Kidney epithelial cell (primary cell): ENCODE data around the gene LIN7C. TPM values are rescaled to one million over a fixed set of nuclear protein-coding genes. Genes with fewer than 3 reads are reported as not detected.

Experiments used
- DNase-seq: peaks from one replicate; pipeline ENCODE4 v3.0.0-alpha.2; 2010; ENCODE audit warnings: low read depth
- H3K27me3 ChIP-seq: 2 replicates; pipeline ENCODE4 v1.6.0; 2011; ENCODE audit warnings: low read length; ENCODE audit not compliant: control insufficient read depth, insufficient read depth
- H3K36me3 ChIP-seq: 2 replicates; pipeline ENCODE4 v1.5.1; 2011; ENCODE audit warnings: low read length; ENCODE audit not compliant: control insufficient read depth, insufficient read depth
- H3K4me3 ChIP-seq: 2 replicates; pipeline ENCODE4 v1.5.1; 2011; ENCODE audit warnings: low read depth, mild to moderate bottlenecking, control low read depth, low read length
- total RNA-seq: library from RNA; depleted of rRNA; stranded (reverse); fragments of >200 nt; gene quantifications from 2 replicates; pipeline ENCODE4 v1.2.3, GENCODE V29; 2015
- TF ChIP-seq, protein P1 (sequence below): IDR thresholded peaks from 2 replicates; pipeline ENCODE4 v1.5.1; 2011; ENCODE audit warnings: mild to moderate bottlenecking, moderate library complexity, low read length, control low read depth, inconsistent platforms; ENCODE audit not compliant: insufficient read depth, poor library complexity, severe bottlenecking

LIN7C gene
- total RNA-seq, 1 donor from 2014 or later = 41.4 TPM

DNA sequence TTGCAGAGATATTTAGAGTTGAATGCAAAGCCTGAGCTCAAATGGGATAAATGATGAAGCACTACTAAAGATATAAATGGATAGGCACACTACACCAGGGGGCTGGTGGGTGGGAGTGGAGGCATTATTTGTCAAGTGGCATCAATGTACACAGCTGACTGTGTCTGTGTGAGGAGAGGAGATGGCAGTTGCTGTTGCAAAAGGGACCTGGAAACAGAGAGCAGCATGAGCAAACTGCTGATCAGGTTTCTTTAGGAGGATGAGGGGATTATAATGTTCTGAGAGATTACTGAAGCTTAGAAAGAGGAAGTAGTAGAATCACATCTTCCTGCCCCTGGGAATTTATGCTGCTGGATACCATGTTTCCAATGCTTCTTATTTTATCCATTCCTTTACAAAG, 39.4 kb upstream of the LIN7C start:
- no peaks in the 10 kb centered on the region for H3K27me3 ChIP-seq
- no peak overlapping the region for H3K4me3 ChIP-seq
- H3K36me3 ChIP-seq = no peaks in the 10 kb centered on the region
- TF ChIP-seq, protein P1, sequence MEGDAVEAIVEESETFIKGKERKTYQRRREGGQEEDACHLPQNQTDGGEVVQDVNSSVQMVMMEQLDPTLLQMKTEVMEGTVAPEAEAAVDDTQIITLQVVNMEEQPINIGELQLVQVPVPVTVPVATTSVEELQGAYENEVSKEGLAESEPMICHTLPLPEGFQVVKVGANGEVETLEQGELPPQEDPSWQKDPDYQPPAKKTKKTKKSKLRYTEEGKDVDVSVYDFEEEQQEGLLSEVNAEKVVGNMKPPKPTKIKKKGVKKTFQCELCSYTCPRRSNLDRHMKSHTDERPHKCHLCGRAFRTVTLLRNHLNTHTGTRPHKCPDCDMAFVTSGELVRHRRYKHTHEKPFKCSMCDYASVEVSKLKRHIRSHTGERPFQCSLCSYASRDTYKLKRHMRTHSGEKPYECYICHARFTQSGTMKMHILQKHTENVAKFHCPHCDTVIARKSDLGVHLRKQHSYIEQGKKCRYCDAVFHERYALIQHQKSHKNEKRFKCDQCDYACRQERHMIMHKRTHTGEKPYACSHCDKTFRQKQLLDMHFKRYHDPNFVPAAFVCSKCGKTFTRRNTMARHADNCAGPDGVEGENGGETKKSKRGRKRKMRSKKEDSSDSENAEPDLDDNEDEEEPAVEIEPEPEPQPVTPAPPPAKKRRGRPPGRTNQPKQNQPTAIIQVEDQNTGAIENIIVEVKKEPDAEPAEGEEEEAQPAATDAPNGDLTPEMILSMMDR = no peak
- no peak for DNase-seq

DNA sequence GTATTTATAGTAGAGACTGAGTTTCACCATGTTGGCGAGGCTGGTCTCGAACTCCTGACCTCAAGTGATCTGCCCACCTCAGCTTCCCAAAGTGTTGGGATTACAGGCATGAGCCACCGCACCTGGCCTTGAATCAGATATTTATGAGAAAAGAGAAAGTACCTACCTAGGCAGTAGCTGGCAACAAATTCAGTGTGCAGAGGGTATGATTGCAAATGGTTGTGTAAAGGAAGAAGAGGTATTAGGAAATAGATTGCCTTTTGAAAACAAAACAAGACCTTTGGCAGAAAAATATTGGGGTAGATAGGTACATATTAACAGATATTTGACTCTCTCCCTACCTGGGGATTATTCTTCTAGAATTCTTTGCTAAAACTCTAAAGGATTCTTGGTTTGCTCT, 38.5 kb upstream of the LIN7C start:
- Histone ChIP-seq H3K27me3 (no peaks in the 10 kb centered on the region), H3K4me3 (no peak overlapping the region), H3K36me3 (no peaks in the 10 kb centered on the region)
- TF ChIP-seq, protein P1 = no peak
- DNase-seq = no peak

DNA sequence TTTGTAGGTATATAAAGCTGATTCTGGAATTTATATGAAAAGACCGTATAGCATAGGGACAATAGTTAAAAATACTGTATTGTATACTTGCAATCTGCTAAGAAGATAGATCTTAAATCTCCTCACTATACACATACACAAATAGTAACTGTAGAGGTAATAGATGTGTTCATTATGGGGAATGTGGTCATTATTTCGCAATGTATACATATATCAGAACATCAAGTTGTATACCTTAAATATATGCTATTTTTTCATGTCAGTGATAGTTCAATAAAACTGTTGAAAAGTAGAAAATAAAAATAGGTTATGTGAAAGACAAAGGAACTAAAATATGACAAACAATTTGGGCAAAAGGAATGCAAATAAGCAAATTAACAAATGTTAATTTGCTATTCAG, 35.2 kb upstream of the LIN7C start:
- DNase-seq = no peak
- Histone ChIP-seq H3K36me3 (no peaks in the 10 kb centered on the region), H3K4me3 (no peak overlapping the region), H3K27me3 (no peaks in the 10 kb centered on the region)
- TF ChIP-seq, protein P1 = no peak

DNA sequence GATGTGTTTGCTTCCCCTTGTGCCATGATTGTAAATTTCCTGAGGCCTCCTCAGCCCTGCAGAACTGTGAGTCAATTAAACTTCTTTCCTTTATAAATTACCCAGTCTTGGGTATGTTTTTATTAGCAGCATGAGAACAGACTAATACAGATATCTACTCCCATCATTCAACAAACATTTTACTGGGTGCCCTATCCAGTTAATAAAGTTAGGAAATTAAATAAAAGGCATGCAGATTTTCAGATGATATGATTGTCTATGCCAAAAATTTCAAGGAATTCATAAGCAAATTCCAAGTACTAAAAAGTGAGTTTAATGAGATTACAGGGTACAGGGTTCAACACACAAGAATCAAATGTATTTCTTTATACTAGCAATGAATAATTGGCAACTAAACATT, 33.5 kb upstream of the LIN7C start:
- TF ChIP-seq, protein P1 = no peak
- no peaks in the 10 kb centered on the region for H3K36me3 ChIP-seq
- no peak overlapping the region for H3K4me3 ChIP-seq
- no peaks in the 10 kb centered on the region for H3K27me3 ChIP-seq
- no peak for DNase-seq

DNA sequence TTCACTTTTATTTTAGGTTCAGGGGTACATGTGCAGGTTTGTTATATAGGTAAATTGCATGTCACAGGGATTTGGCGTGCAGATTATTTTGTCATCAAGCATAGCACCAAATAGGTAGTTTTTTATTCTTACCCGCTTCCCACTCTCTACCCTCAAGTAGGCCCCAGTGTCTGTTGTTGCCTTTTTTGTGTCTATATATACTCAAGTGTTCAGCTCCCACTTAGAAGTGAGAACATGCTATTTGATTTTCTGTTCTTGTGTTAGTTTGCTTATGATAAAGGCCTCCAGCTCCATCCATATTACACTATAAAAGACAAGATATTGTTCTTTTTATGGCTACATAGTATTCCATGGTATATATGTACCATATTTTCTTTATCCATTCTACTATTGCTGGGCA, 28.5 kb upstream of the LIN7C start:
- no peak for DNase-seq
- Histone ChIP-seq H3K27me3 (no peaks in the 10 kb centered on the region), H3K4me3 (no peak overlapping the region), H3K36me3 (no peaks in the 10 kb centered on the region)
- TF ChIP-seq, protein P1 = no peak

DNA sequence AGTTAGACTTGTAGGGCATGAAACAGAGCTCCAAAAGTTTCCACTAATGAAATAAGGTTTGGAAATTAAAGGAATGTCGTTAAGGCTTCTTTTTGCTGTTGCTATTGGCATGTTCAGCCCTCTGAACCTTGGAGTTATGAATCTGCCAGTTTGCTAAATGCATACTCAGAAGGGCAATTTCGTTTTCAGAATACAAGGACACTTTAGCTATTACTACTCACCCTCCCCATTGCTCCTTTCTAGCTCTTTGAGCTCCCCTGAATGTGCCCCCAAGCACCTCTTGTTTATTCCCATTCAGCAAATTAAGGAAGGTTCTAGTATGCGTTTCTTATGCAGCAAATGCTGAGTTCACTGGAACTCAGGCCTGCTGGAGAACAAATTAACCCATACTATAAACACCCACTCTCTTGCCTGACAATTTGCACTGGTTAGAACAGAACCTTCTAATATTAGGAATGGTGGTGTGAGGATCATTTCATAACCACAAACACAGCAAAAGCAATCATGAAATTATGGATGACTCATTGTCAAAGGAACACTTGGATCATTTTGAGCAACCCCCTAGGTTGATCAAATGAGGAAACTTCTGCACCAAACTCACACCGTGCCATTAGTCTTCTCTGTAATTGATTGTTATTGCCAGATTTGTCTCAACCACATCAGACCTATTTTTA, 26.2 kb upstream of the LIN7C start:
- DNase-seq = no peak
- H3K36me3 ChIP-seq = no peaks in the 10 kb centered on the region
- no peaks in the 10 kb centered on the region for H3K27me3 ChIP-seq
- no peak overlapping the region for H3K4me3 ChIP-seq
- TF ChIP-seq, protein P1 = no peak
